ENCODE results near the gene ACSF3.

ACSF3 gene

DNA sequence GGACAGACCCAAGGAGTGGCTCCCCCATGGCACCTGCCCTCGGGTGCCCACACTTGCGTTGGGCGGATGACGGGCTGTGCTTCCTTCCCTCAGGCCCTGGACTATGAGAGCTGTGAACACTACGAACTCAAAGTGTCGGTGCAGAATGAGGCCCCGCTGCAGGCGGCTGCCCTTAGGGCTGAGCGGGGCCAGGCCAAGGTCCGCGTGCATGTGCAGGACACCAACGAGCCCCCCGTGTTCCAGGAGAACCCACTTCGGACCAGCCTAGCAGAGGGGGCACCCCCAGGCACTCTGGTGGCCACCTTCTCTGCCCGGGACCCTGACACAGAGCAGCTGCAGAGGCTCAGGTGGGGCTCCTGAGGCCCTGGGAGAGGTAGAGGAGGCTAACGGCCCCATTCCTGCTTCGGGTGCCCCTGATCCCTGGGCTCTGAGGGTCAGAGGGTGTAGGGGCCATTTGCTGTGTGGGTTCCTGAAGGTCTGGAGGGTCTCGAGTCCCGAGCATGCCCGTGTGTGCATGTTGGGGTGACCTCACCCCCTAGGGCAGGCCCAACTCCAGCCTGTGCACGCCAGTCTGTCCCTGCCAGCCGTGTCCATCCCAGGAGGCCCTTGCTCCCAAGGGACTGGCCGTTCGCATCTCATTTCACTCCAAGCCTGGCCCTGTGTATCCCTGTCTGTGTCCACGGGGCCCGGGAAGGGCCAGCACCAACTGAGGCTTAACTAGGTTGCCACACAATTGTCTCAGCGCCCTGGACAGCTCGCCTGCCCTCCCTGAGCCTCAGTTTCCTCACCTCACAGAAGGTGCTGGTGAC is 96.7 kb downstream of the ACSF3 start:
- H3K4me3 ChIP-seq (ENCODE audit: control insufficient read depth, low read depth, low read length) = no peak overlapping the region
- no peak for TF ChIP-seq CTCF (conservative IDR thresholded peaks at IDR 0.05; ENCODE audit: control insufficient read depth, insufficient read depth, low read depth, low read length)
- DNase-seq (ENCODE audit: low read depth) = no peak

DNA sequence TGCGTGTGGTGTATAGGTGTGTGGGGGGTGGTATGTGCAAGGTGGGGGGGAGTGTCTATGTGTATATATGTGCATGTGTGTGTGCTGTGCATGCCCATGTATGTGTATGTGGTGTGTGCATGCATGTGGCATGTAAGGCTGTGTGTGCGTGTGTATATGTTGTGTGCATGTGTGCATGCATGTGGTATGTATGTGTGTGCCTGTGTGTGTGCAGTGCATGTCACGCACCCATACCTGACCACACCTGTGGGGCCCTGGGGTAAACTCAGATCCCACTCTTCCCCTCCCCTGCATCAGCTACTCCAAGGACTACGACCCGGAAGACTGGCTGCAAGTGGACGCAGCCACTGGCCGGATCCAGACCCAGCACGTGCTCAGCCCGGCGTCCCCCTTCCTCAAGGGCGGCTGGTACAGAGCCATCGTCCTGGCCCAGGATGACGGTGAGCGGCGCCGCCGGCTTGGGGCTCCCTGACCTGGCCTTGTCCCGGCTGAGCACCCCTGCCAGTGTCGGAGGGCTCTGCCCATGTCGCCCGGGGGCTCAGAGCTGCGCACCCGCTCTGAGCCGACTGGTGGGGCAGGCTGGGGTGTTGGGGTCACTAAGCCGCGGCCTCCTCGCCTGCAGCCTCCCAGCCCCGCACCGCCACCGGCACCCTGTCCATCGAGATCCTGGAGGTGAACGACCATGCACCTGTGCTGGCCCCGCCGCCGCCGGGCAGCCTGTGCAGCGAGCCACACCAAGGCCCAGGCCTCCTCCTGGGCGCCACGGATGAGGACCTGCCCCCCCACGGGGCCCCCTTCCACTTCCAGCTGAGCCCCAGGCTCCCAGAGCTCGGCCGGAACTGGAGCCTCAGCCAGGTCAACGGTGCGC is 97.6 kb downstream of the ACSF3 start:
- no peak for TF ChIP-seq CTCF (conservative IDR thresholded peaks at IDR 0.05; ENCODE audit: control insufficient read depth, insufficient read depth, low read depth, low read length)
- H3K4me3 ChIP-seq (ENCODE audit: control insufficient read depth, low read depth, low read length) = no peak overlapping the region
- no peak for DNase-seq (ENCODE audit: low read depth)

DNA sequence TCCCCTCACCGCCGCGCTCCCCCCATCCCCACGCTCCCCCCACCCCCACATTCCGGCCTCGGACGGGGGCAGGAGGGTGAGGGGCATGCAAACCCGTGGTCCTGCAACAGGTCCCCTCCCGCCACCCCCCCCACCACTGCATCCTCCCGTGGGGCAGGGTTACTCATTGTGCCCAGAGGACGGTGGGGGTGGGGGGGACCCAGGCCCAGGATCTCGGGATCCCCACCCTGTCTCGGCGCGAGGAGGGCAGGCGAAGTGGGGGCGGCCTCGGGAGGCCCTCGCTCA is 98.2 kb downstream of the ACSF3 start:
- TF ChIP-seq CTCF (conservative IDR thresholded peaks at IDR 0.05; ENCODE audit: control insufficient read depth, insufficient read depth, low read depth, low read length) = no peak
- no peak for DNase-seq (ENCODE audit: low read depth)
- peak overlapping the region; percentile 35 for H3K4me3 ChIP-seq (ENCODE audit: control insufficient read depth, low read depth, low read length)

DNA sequence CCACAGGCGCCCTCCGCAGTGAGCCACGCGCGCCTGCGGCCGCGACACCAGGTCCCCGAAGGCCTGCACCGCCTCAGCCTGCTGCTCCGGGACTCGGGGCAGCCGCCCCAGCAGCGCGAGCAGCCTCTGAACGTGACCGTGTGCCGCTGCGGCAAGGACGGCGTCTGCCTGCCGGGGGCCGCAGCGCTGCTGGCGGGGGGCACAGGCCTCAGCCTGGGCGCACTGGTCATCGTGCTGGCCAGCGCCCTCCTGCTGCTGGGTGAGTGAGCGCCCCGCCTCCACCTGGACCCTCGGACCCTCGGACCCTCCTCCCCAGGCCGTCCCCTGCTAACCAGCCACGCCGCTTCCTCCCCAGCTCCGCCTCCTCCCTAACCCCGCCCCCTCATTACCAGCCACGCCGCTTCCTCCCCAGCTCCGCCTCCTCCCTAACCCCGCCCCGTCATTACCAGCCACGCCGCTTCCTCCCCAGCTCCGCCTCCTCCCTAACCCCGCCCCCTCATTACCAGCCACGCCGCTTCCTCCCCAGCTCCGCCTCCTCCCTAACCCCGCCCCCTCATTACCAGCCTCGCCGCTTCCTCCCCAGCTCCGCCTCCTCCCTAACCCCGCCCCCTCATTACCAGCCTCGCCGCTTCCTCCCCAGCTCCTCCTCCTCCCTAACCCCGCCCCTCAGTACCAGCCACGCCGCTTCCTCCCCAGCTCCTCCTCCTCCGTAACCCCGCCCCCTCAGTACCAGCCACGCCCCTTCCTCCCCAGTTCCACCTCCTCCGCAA is 98.7 kb downstream of the ACSF3 start:
- peak; percentile 95 for DNase-seq (ENCODE audit: low read depth)

DNA sequence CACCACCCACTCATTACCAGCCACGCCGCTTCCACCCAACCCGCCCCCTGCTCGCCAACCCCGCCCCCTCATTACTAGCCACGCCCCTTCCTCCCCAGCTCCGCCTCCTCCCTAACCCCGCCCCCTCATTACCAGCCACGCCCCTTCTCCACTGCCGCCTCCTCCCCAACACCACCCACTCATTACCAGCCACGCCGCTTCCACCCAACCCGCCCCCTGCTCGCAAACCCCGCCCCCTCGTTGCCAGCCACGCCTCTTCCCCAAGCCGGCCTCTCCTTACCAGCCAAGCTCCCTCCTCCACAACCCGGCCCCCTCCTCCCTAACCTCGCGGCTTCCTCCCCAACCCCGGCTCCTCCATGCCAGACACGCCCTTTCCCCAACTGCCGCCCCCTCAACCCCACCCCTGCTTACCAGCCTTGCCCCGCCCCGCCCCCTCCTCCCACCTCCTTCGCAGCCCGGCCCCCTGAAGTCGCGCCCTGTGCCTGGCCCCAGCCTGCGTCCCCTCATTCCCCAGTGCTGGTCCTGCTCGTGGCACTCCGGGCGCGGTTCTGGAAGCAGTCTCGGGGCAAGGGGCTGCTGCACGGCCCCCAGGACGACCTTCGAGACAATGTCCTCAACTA is 99.4 kb downstream of the ACSF3 start:
- peak; percentile 91 for DNase-seq (ENCODE audit: low read depth)
- no peak for TF ChIP-seq CTCF (conservative IDR thresholded peaks at IDR 0.05; ENCODE audit: control insufficient read depth, insufficient read depth, low read depth, low read length)

More for the DNA sequence above, 98.7 kb downstream of the ACSF3 start:
- peak overlapping the region; percentile 35 for H3K4me3 ChIP-seq (ENCODE audit: control insufficient read depth, low read depth, low read length)

DNA sequence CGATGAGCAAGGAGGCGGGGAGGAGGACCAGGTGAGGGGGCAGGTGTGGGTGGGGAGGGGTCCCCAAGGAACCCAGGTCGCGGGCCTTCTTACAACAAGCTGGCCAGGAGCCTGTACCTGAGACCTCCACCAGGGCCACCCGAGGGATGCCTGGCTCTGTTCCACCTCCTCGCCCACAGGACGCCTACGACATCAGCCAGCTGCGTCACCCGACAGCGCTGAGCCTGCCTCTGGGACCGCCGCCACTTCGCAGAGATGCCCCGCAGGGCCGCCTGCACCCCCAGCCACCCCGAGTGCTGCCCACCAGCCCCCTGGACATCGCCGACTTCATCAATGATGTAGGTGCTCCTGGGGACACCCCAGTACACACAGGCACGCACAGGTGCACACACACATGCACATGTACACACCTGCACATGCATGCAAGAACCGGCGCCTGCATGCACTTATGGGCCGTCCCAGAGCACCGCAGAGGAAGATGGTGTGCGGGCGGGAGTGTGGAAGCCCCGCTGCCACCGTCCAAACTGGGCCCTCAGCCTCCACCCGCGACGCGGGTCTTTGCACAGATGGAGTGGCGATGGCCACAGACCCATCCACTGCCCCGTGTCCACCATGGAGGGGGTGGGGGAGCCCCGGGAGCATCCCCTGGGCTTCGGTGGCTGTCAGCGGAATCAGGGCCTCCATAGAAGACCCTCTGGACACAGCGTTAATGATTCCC is 100.1 kb downstream of the ACSF3 start:
- DNase-seq (ENCODE audit: low read depth) = no peak
- no peak for TF ChIP-seq CTCF (conservative IDR thresholded peaks at IDR 0.05; ENCODE audit: control insufficient read depth, insufficient read depth, low read depth, low read length)
- no peak overlapping the region for H3K4me3 ChIP-seq (ENCODE audit: control insufficient read depth, low read depth, low read length)

More for the DNA sequence above, 99.4 kb downstream of the ACSF3 start:
- H3K4me3 ChIP-seq (ENCODE audit: control insufficient read depth, low read depth, low read length) = no peak overlapping the region

Data from fibroblast of mammary gland (primary cell).